GM12878 (cell line): ENCODE data around the gene MFAP2. TPM values are rescaled to one million over a fixed set of nuclear protein-coding genes. Genes with fewer than 3 reads are reported as not detected.

Experiments used
- ATAC-seq: fragments of 200-7000 bp; cut with Tn5 transposase; 3 replicates; pipeline ENCODE4 v1.9.1; 2020; ENCODE audit warnings: mild to moderate bottlenecking, moderate library complexity
- BruUV-seq: library from RNA; stranded (reverse); fragments of 400-500 nt; replicated peaks from 2 replicates; lab custom pipeline; 2021; lab: Mats Ljungman, UMichigan
- CTCF ChIA-PET: fragments of 300-600 bp; sonication (Branson Sonifier 250); formaldehyde crosslinking; extraction: SDS; loops from one replicate; lab custom pipeline; 2021; ENCODE audit warnings: inconsistent platforms; lab: Yijun Ruan, JAX
- POLR2A ChIA-PET: fragments of 350-600 bp; formaldehyde crosslinking; extraction: SDS; loops from one replicate; lab custom pipeline; 2021; ENCODE audit warnings: inconsistent platforms; lab: Charles Lee
- RAD21 ChIA-PET: fragments of 300-600 bp; sonication (Branson Sonifier 250); formaldehyde crosslinking; loops from one replicate; lab custom pipeline; 2023; ENCODE audit warnings: antibody characterized with exemption; ENCODE audit not compliant: unreplicated experiment; lab: Charles Lee
- SMC1A ChIA-PET: fragments of 300-600 bp; sonication (Branson Sonifier 250); formaldehyde crosslinking; loops from one replicate; lab custom pipeline; 2023; ENCODE audit not compliant: unreplicated experiment, uncharacterized antibody; lab: Charles Lee
- DNase-seq: peaks from one replicate; pipeline ENCODE4 v3.0.0-alpha.2; 2011; ENCODE audit warnings: low read depth, low spot score
- FAIRE-seq: peaks from 3 replicates; lab custom pipeline; 2011; peaks lifted over from hg19 to GRCh38; lab: Jason Lieb, UNC
- H2AFZ ChIP-seq: 2 replicates; pipeline ENCODE4 v1.6.0; 2011; ENCODE audit warnings: low read depth, low read length, control low read depth; ENCODE audit not compliant: control insufficient read depth
- H3K27ac ChIP-seq: 2 replicates; pipeline ENCODE4 v1.5.1; 2011; ENCODE audit warnings: control low read depth; ENCODE audit not compliant: control insufficient read depth, insufficient read depth
- H3K27me3 ChIP-seq, 2 experiments: replicated peaks in 1 of 2; 2 replicates each; pipeline versions ENCODE4 v1.6.0 to v1.6.1; 2011; ENCODE audit warnings: low read length in 1 of 2; ENCODE audit not compliant: control insufficient read depth in 2 of 2, insufficient read depth in 2 of 2
- H3K36me3 ChIP-seq, 2 experiments: 2 replicates each; pipeline ENCODE4 v1.5.1; 2011; ENCODE audit warnings: low read length in 1 of 2; ENCODE audit not compliant: control insufficient read depth in 2 of 2, insufficient read depth in 2 of 2
- H3K4me1 ChIP-seq: 2 replicates; pipeline ENCODE4 v1.6.1; 2011; ENCODE audit warnings: mild to moderate bottlenecking, low read length, moderate library complexity, mixed read lengths; ENCODE audit not compliant: control insufficient read depth, insufficient read depth
- H3K4me2 ChIP-seq: 2 replicates; pipeline ENCODE4 v1.6.0; 2011; ENCODE audit warnings: control low read depth; ENCODE audit not compliant: control insufficient read depth, insufficient read depth
- H3K4me3 ChIP-seq: fragments of 200-600 bp; sonication (generic); 2 replicates; pipeline ENCODE4 v1.5.1; 2016
- H3K79me2 ChIP-seq: 2 replicates; pipeline ENCODE4 v1.6.0; 2011; ENCODE audit warnings: low read length; ENCODE audit not compliant: control insufficient read depth, insufficient read depth
- H3K9ac ChIP-seq: 2 replicates; pipeline ENCODE4 v1.8.0; 2011; ENCODE audit warnings: low read length, control low read depth, mixed read lengths; ENCODE audit not compliant: control insufficient read depth, insufficient read depth
- H3K9me3 ChIP-seq: replicated peaks from 3 replicates; pipeline ENCODE4 v1.5.1; 2011; ENCODE audit warnings: mild to moderate bottlenecking, low read length; ENCODE audit not compliant: control insufficient read depth, insufficient read depth
- H4K20me1 ChIP-seq: 2 replicates; pipeline ENCODE4 v1.6.0; 2011; ENCODE audit not compliant: control insufficient read depth, insufficient read depth
- ATF2 ChIP-seq: IDR thresholded peaks from 2 replicates; pipeline ENCODE4 v1.6.1; 2012; ENCODE audit warnings: low read length, inconsistent platforms
- BCL11A ChIP-seq: IDR thresholded peaks from 2 replicates; pipeline ENCODE4 v1.6.1; 2011; ENCODE audit warnings: low read depth, low read length
- BCLAF1 ChIP-seq: fragments of 450-650 bp; IDR thresholded peaks from 2 replicates; pipeline ENCODE4 v1.6.1; 2017; ENCODE audit warnings: antibody characterized with exemption, mild to moderate bottlenecking, moderate library complexity
- BMI1 ChIP-seq: fragments of 450-650 bp; IDR thresholded peaks from 2 replicates; pipeline ENCODE4 v1.6.1; 2016; ENCODE audit warnings: mild to moderate bottlenecking, moderate library complexity, borderline replicate concordance
- GABPA ChIP-seq: IDR thresholded peaks from 2 replicates; pipeline ENCODE4 v1.6.1; 2014; ENCODE audit warnings: antibody characterized with exemption, low read depth, mild to moderate bottlenecking, inconsistent platforms
- IKZF2 ChIP-seq, 2 experiments: fragments of 450-650 bp; IDR thresholded peaks; 2 replicates each; pipeline ENCODE4 v1.6.1; 2017; ENCODE audit warnings: mild to moderate bottlenecking in 2 of 2, moderate library complexity in 2 of 2
- KAT2A ChIP-seq: conservative IDR thresholded peaks from 2 replicates; pipeline ENCODE4 v1.6.1; 2011; ENCODE audit warnings: low read depth, low read length; ENCODE audit not compliant: control insufficient read depth
- MYB ChIP-seq: fragments of 150-350 bp; IDR thresholded peaks from 2 replicates; pipeline ENCODE4 v1.6.1; 2014; ENCODE audit warnings: mild to moderate bottlenecking, low read depth, low read length, borderline replicate concordance
- NBN ChIP-seq: fragments of 450-650 bp; IDR thresholded peaks from 2 replicates; pipeline ENCODE4 v1.6.1; 2016
- NKRF ChIP-seq: fragments of 450-650 bp; conservative IDR thresholded peaks from 2 replicates; pipeline ENCODE4 v1.6.1; 2017; ENCODE audit warnings: mild to moderate bottlenecking, moderate library complexity
- PML ChIP-seq: IDR thresholded peaks from 2 replicates; pipeline ENCODE4 v1.6.1; 2012; ENCODE audit warnings: low read length, inconsistent platforms
- PRDM15 ChIP-seq: fragments of 450-650 bp; formaldehyde crosslinking; IDR thresholded peaks from 2 replicates; pipeline ENCODE4 v1.4.0; 2020; ENCODE audit warnings: mild to moderate bottlenecking, moderate library complexity
- SMAD5 ChIP-seq: IDR thresholded peaks from 2 replicates; pipeline ENCODE4 v1.6.1; 2016; ENCODE audit warnings: antibody characterized with exemption, low read depth
- WRNIP1 ChIP-seq: IDR thresholded peaks from 2 replicates; pipeline ENCODE4 v1.6.1; 2011; ENCODE audit warnings: low read depth, low read length, improper control_type of control experiment, borderline replicate concordance
- ZNF217 ChIP-seq: fragments of 450-650 bp; IDR thresholded peaks from 2 replicates; pipeline ENCODE4 v1.6.1; 2017; ENCODE audit warnings: antibody characterized with exemption, mild to moderate bottlenecking
- ZNF24 ChIP-seq: fragments of 450-650 bp; IDR thresholded peaks from 2 replicates; pipeline ENCODE4 v1.6.1; 2017; ENCODE audit warnings: antibody characterized with exemption, mild to moderate bottlenecking
- WGBS: methylation state at CpG from one replicate; pipeline ENCODE4 v1.1.6; 2016; ENCODE audit warnings: low lambda C conversion rate; ENCODE audit not compliant: insufficient replicate concordance, insufficient coverage; ENCODE audit errors: missing lambda C conversion rate; 5-methylcytosine and 5-hydroxymethylcytosine counted together
- in situ Hi-C: fragments of 300-500 bp; cut with MboI; formaldehyde crosslinking; loops from 9 replicates; pipeline ENCODE4 v1.14.3; 2018; ENCODE audit warnings: mixed read lengths
- intact Hi-C: fragments of 100-400 bp; cut with micrococcal nuclease; formaldehyde crosslinking; loops from one replicate; pipeline ENCODE4 v1.14.2; 2022; ENCODE audit not compliant: unreplicated experiment
- polyA plus RNA-seq, 11 experiments: library from polyadenylated mRNA; depleted of rRNA in 4 of 11; unstranded in 6 of 11; stranded (reverse) in 5 of 11; fragments of >200 nt; fragmentation: Nextera tagmentation in 4 of 11; fragmentation: Illumina TruSeq in 1 of 11; extraction: Ambion mirVana in 4 of 11; extraction: Trizol in 1 of 11; gene quantifications; 1 replicate in 1 of 11; 2 replicates in 10 of 11; pipeline versions ENCODE4 v1.2.1 to v1.2.3, GENCODE V29; 2011 to 2016; ENCODE audit warnings: inconsistent platforms in 2 of 11, missing spikeins in 2 of 11, low read depth in 1 of 11
- total RNA-seq, 4 experiments: library from RNA; depleted of rRNA in 3 of 4; stranded (reverse); fragments of >200 nt in 3 of 4; fragmentation: Illumina TruSeq in 1 of 4; extraction: Trizol in 1 of 4; gene quantifications; 2 replicates each; pipeline versions ENCODE4 v1.2.1 to v1.2.3, GENCODE V29; 2013 to 2021

Gene MFAP2
- total and polyA plus RNA-seq, 10 of the 15 experiments (the other 5 are each of a cell fraction or from before 2014, with no cell fraction given): 0.16 TPM; not detected in 9

GRCh38 chr1:17007121-17007520, 26.7 kb upstream of the MFAP2 start:
- WGBS: 82% methylated on average over 8 of the region's 8 CpGs
- BruUV-seq: no TSS peak
- ChIA-PET RAD21 (interaction anchor here (0.7 kb wide), 1 partner anchor 189 kb away, joined by 4 read pairs; no protein-coding TSS in a partner anchor), POLR2A (no interaction called here), SMC1A (interaction anchor here (1.3 kb wide), 1 partner anchor 39 kb away, joined by 3 read pairs; no protein-coding TSS in a partner anchor), CTCF (no interaction called here)
- Histone ChIP-seq H2AFZ (no peak overlapping the region), H4K20me1 (no peaks in the 10 kb centered on the region), H3K79me2 (peaks cover 2% of the 10 kb centered on the region), H3K4me3 (no peak overlapping the region), H3K9me3 (no peaks in the 10 kb centered on the region), H3K27ac (no peak overlapping the region), H3K27me3 (no peaks in the 10 kb centered on the region), H3K9ac (no peak overlapping the region), H3K36me3 (no peaks in the 10 kb centered on the region; a peak in 2 of 4 replicates), H3K4me2 (no peak overlapping the region), H3K4me1 (peaks cover 16% of the 10 kb centered on the region)
- no peak for ATAC-seq
- in situ Hi-C loops (no loop called here), intact Hi-C loops (no loop called here)
- FAIRE-seq: no peak
- no peak for DNase-seq
- no peak for TF ChIP-seq PML
- TF ChIP-seq ZNF24: no peak
- no peak for TF ChIP-seq WRNIP1
- no peak for TF ChIP-seq IKZF2 (IDR thresholded peaks at IDR 0.05)
- no peak for TF ChIP-seq NKRF
- TF ChIP-seq KAT2A: no peak
- no peak for TF ChIP-seq SMAD5
- TF ChIP-seq NBN: no peak
- TF ChIP-seq GABPA: no peak
- no peak for TF ChIP-seq ATF2
- no peak for TF ChIP-seq PRDM15 (CRISPR knock-in tag)
- TF ChIP-seq MYB: no peak
- no peak for TF ChIP-seq ZNF217
- no peak for TF ChIP-seq BCL11A
- no peak for TF ChIP-seq BCLAF1
- no peak for TF ChIP-seq BMI1
